SHP77 (cell line): ENCODE data around the gene ITPK1.
A peak's percentile ranks its signal among the peaks of the same experiment; 100 is the strongest.
"Not testable (repeated sequence)": the region's sequence is repeated elsewhere in the genome, so short reads cannot be mapped to it uniquely, and the experiment has no call there.

Experiments
- DNase-seq, 2 experiments: peaks; one replicate each; lab custom pipeline; 2025; lab: John Stamatoyannopoulos, UW

Gene ITPK1

GRCh38 chr14:93115821-93116675 lies at the start of gene ITPK1:
Gene ITPK1, minus strand, starts transcription at chr14:93115925. Its CDS starts 762 bp downstream, at chr14:93115163.
- DNase-seq, result peak; percentile 11 to 57

GRCh38 chr14:93163564-93163963 lies 47.8 kb upstream of the ITPK1 start:
- DNase-seq, result no peak

GRCh38 chr14:93161411-93161940 lies 45.8 kb upstream of the ITPK1 start:
- no peak for DNase-seq

- DNase-seq, result peak; percentile 46 to 59
Observed at GRCh38 chr14:93160353-93160801, 44.7 kb upstream of the ITPK1 start.

- not testable (repeated sequence) for DNase-seq
Observed at GRCh38 chr14:93159625-93160352, 44.1 kb upstream of the ITPK1 start.

GRCh38 chr14:93158349-93158748 lies 42.6 kb upstream of the ITPK1 start:
- DNase-seq, result not testable (repeated sequence)

GRCh38 chr14:93156693-93157369 lies 41.1 kb upstream of the ITPK1 start:
- no peak for DNase-seq

- no peak for DNase-seq
Observed at GRCh38 chr14:93155667-93156066, 39.9 kb upstream of the ITPK1 start.

- no peak for DNase-seq
Observed at GRCh38 chr14:93153121-93153520, 37.4 kb upstream of the ITPK1 start.

GRCh38 chr14:93150227-93151208 lies 34.8 kb upstream of the ITPK1 start:
- DNase-seq, result no peak

- no peak for DNase-seq
Observed at GRCh38 chr14:93148979-93149378, 33.3 kb upstream of the ITPK1 start.

- no peak for DNase-seq
Observed at GRCh38 chr14:93146119-93146518, 30.4 kb upstream of the ITPK1 start.

- no peak for DNase-seq
Observed at GRCh38 chr14:93142854-93143652, 27.3 kb upstream of the ITPK1 start.

GRCh38 chr14:93137864-93138263 lies 22.1 kb upstream of the ITPK1 start:
- DNase-seq, result peak; percentile 85 to 89

- DNase-seq, result not testable (repeated sequence)
Observed at GRCh38 chr14:93136508-93136907, 20.8 kb upstream of the ITPK1 start.

- no peak for DNase-seq
Observed at GRCh38 chr14:93136009-93136408, 20.3 kb upstream of the ITPK1 start.

- DNase-seq, result no peak
Observed at GRCh38 chr14:93135399-93135798, 19.7 kb upstream of the ITPK1 start.

- no peak for DNase-seq
Observed at GRCh38 chr14:93133464-93133863, 17.7 kb upstream of the ITPK1 start.

- peak; percentile 57 to 65 for DNase-seq
Observed at GRCh38 chr14:93132472-93133065, 16.8 kb upstream of the ITPK1 start.
